ENCODE measurements around the gene GRIK4. TPM values are rescaled to one million over a fixed set of nuclear protein-coding genes. Genes with fewer than 3 reads are reported as not detected.

GRIK4 gene
- total RNA-seq, 1 experiment from 2014 or later = not detected

- no peaks in the 10 kb centered on the region for H3K79me2 ChIP-seq (ENCODE audit: low read length)
- H2AFZ ChIP-seq (ENCODE audit: low read length) = no peak overlapping the region
- H3K27ac ChIP-seq (ENCODE audit: low read length) = no peak overlapping the region
Observed at GRCh38 chr11:120676991-120677390, 165.4 kb downstream of the GRIK4 start.

DNA sequence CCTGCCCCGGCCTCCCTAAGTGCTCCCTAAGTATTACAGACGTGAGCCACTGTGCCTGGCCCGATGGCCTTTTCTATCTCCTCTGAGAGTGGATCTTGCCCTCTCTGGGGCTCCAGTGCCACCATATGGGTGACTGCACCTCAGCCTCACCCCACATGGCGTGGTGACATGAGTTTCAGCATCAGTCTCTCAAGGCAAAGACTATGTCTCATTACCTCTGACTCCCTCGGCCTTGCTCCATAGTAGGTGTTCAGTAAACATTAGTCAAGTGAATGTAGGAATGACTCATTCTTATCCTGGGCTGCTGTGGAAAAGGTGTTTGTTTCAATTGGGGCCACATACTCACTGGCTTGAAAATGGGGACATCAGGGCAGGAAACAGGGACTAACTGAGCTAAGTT lies 168.8 kb downstream of the GRIK4 start:
- Histone ChIP-seq H3K27me3 (ENCODE audit: low read length) (no peaks in the 10 kb centered on the region), H3K9me3 (ENCODE audit: low read length) (no peaks in the 10 kb centered on the region), H3K27ac (ENCODE audit: low read length) (no peak overlapping the region), H3K9me2 (replicated peaks; ENCODE audit: insufficient read depth, low read length) (no peaks in the 10 kb centered on the region), H3K9ac (ENCODE audit: low read length) (no peak overlapping the region), H4K20me1 (ENCODE audit: insufficient read depth, low read depth, low read length) (no peaks in the 10 kb centered on the region), H3K36me3 (ENCODE audit: insufficient read depth, low read length) (no peaks in the 10 kb centered on the region), H2AFZ (ENCODE audit: low read length) (no peak overlapping the region), H3K4me2 (ENCODE audit: low read depth, low read length, poor library complexity, severe bottlenecking) (no peak overlapping the region), H3K4me1 (ENCODE audit: low read length) (no peaks in the 10 kb centered on the region), H3K4me3 (ENCODE audit: low read length) (no peak overlapping the region), H3K79me2 (ENCODE audit: low read length) (no peaks in the 10 kb centered on the region)
- DNase-seq = no peak

More at GRCh38 chr11:120676991-120677390, 165.4 kb downstream of the GRIK4 start:
- Histone ChIP-seq H3K36me3 (ENCODE audit: insufficient read depth, low read length) (no peaks in the 10 kb centered on the region), H3K4me1 (ENCODE audit: low read length) (no peaks in the 10 kb centered on the region), H3K9me2 (replicated peaks; ENCODE audit: insufficient read depth, low read length) (no peaks in the 10 kb centered on the region), H4K20me1 (ENCODE audit: insufficient read depth, low read depth, low read length) (no peaks in the 10 kb centered on the region), H3K4me3 (ENCODE audit: low read length) (no peak overlapping the region), H3K9me3 (ENCODE audit: low read length) (no peaks in the 10 kb centered on the region), H3K4me2 (ENCODE audit: low read depth, low read length, poor library complexity, severe bottlenecking) (no peak overlapping the region), H3K9ac (ENCODE audit: low read length) (no peak overlapping the region), H3K27me3 (ENCODE audit: low read length) (no peaks in the 10 kb centered on the region)
- no peak for DNase-seq

GRCh38 chr11:120681434-120682331 lies 170.1 kb downstream of the GRIK4 start:
- no peaks in the 10 kb centered on the region for H3K9me3 ChIP-seq (ENCODE audit: low read length)
- no peaks in the 10 kb centered on the region for H3K27me3 ChIP-seq (ENCODE audit: low read length)
- no peaks in the 10 kb centered on the region for H4K20me1 ChIP-seq (ENCODE audit: insufficient read depth, low read depth, low read length)
- no peaks in the 10 kb centered on the region for H3K79me2 ChIP-seq (ENCODE audit: low read length)
- H3K4me3 ChIP-seq (ENCODE audit: low read length) = no peak overlapping the region
- no peaks in the 10 kb centered on the region for H3K36me3 ChIP-seq (ENCODE audit: insufficient read depth, low read length)
- H2AFZ ChIP-seq (ENCODE audit: low read length) = no peak overlapping the region
- no peaks in the 10 kb centered on the region for H3K4me1 ChIP-seq (ENCODE audit: low read length)
- no peak overlapping the region for H3K9ac ChIP-seq (ENCODE audit: low read length)
- no peak overlapping the region for H3K27ac ChIP-seq (ENCODE audit: low read length)
- no peak overlapping the region for H3K4me2 ChIP-seq (ENCODE audit: low read depth, low read length, poor library complexity, severe bottlenecking)
- H3K9me2 ChIP-seq (replicated peaks; ENCODE audit: insufficient read depth, low read length) = no peaks in the 10 kb centered on the region
- no peak for DNase-seq

DNA sequence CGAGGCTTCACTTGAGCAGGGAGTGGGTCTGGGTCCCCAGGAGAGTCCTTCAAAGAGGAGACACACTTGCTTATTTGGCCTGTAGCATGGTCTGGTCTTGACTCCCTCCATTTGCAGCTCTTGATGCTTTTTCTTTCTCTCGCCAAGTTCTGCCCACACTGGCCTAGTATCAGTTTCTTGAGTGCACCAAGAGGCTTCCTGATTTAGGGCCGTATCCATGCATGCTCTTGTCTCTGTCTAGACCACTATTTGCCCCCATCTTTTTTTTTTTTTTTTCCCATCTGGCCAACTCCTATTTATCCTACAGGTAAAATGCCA lies 170.7 kb downstream of the GRIK4 start:
- no peaks in the 10 kb centered on the region for H3K27me3 ChIP-seq (ENCODE audit: low read length)
- no peak overlapping the region for H3K4me2 ChIP-seq (ENCODE audit: low read depth, low read length, poor library complexity, severe bottlenecking)
- no peak for DNase-seq
- no peak overlapping the region for H2AFZ ChIP-seq (ENCODE audit: low read length)
- H3K4me3 ChIP-seq (ENCODE audit: low read length) = no peak overlapping the region
- H3K79me2 ChIP-seq (ENCODE audit: low read length) = no peaks in the 10 kb centered on the region
- H3K9me3 ChIP-seq (ENCODE audit: low read length) = no peaks in the 10 kb centered on the region
- no peaks in the 10 kb centered on the region for H4K20me1 ChIP-seq (ENCODE audit: insufficient read depth, low read depth, low read length)
- no peaks in the 10 kb centered on the region for H3K36me3 ChIP-seq (ENCODE audit: insufficient read depth, low read length)
- no peak overlapping the region for H3K27ac ChIP-seq (ENCODE audit: low read length)
- no peaks in the 10 kb centered on the region for H3K9me2 ChIP-seq (replicated peaks; ENCODE audit: insufficient read depth, low read length)
- H3K9ac ChIP-seq (ENCODE audit: low read length) = no peak overlapping the region
- no peaks in the 10 kb centered on the region for H3K4me1 ChIP-seq (ENCODE audit: low read length)

DNA sequence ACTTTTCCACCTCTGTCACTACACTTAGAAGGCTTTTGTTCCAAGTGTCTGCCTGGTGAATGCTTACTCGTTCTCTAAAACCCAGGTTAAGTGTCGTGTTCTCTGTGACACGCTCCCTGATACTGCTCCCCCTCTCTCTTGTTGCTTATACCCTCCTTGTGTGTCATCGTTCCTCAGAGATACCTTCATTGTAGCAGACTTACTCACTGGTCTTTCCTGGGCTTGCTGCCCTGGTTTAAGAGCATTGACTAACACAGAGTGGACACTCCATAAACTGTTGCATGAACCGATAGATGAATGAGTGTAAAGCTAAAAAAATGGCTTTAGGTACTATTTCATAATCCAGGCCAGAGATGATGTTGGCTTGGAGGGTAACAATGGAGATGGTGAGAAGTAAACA lies 171.3 kb downstream of the GRIK4 start:
- Histone ChIP-seq H2AFZ (ENCODE audit: low read length) (no peak overlapping the region), H3K9me2 (replicated peaks; ENCODE audit: insufficient read depth, low read length) (no peaks in the 10 kb centered on the region), H3K27ac (ENCODE audit: low read length) (no peak overlapping the region), H3K4me3 (ENCODE audit: low read length) (no peak overlapping the region), H3K4me2 (ENCODE audit: low read depth, low read length, poor library complexity, severe bottlenecking) (no peak overlapping the region), H3K4me1 (ENCODE audit: low read length) (no peaks in the 10 kb centered on the region), H3K9me3 (ENCODE audit: low read length) (no peaks in the 10 kb centered on the region), H3K27me3 (ENCODE audit: low read length) (no peaks in the 10 kb centered on the region), H3K9ac (ENCODE audit: low read length) (no peak overlapping the region), H3K36me3 (ENCODE audit: insufficient read depth, low read length) (no peaks in the 10 kb centered on the region), H4K20me1 (ENCODE audit: insufficient read depth, low read depth, low read length) (no peaks in the 10 kb centered on the region), H3K79me2 (ENCODE audit: low read length) (no peaks in the 10 kb centered on the region)
- DNase-seq = no peak

- Histone ChIP-seq H3K9me3 (ENCODE audit: low read length) (no peaks in the 10 kb centered on the region), H4K20me1 (ENCODE audit: insufficient read depth, low read depth, low read length) (no peaks in the 10 kb centered on the region), H3K36me3 (ENCODE audit: insufficient read depth, low read length) (no peaks in the 10 kb centered on the region), H3K27ac (ENCODE audit: low read length) (no peak overlapping the region), H3K9ac (ENCODE audit: low read length) (no peak overlapping the region), H3K4me2 (ENCODE audit: low read depth, low read length, poor library complexity, severe bottlenecking) (no peak overlapping the region), H2AFZ (ENCODE audit: low read length) (no peak overlapping the region), H3K27me3 (ENCODE audit: low read length) (no peaks in the 10 kb centered on the region), H3K79me2 (ENCODE audit: low read length) (no peaks in the 10 kb centered on the region), H3K9me2 (replicated peaks; ENCODE audit: insufficient read depth, low read length) (no peaks in the 10 kb centered on the region), H3K4me1 (ENCODE audit: low read length) (no peaks in the 10 kb centered on the region), H3K4me3 (ENCODE audit: low read length) (no peak overlapping the region)
- DNase-seq = no peak
Observed at GRCh38 chr11:120686516-120686915, 175.0 kb downstream of the GRIK4 start.

GRCh38 chr11:120688163-120688562 lies 176.6 kb downstream of the GRIK4 start:
- Histone ChIP-seq H3K9me3 (ENCODE audit: low read length) (no peaks in the 10 kb centered on the region), H2AFZ (ENCODE audit: low read length) (no peak overlapping the region), H3K36me3 (ENCODE audit: insufficient read depth, low read length) (no peaks in the 10 kb centered on the region), H3K4me3 (ENCODE audit: low read length) (no peak overlapping the region), H3K4me2 (ENCODE audit: low read depth, low read length, poor library complexity, severe bottlenecking) (no peak overlapping the region), H3K4me1 (ENCODE audit: low read length) (no peaks in the 10 kb centered on the region), H3K27ac (ENCODE audit: low read length) (no peak overlapping the region), H3K79me2 (ENCODE audit: low read length) (no peaks in the 10 kb centered on the region), H3K9me2 (replicated peaks; ENCODE audit: insufficient read depth, low read length) (no peaks in the 10 kb centered on the region), H3K27me3 (ENCODE audit: low read length) (no peaks in the 10 kb centered on the region), H4K20me1 (ENCODE audit: insufficient read depth, low read depth, low read length) (no peaks in the 10 kb centered on the region), H3K9ac (ENCODE audit: low read length) (no peak overlapping the region)
- DNase-seq = no peak

- no peaks in the 10 kb centered on the region for H3K9me3 ChIP-seq (ENCODE audit: low read length)
- no peak for DNase-seq
- no peak overlapping the region for H3K27ac ChIP-seq (ENCODE audit: low read length)
- H3K4me2 ChIP-seq (ENCODE audit: low read depth, low read length, poor library complexity, severe bottlenecking) = no peak overlapping the region
- no peaks in the 10 kb centered on the region for H3K79me2 ChIP-seq (ENCODE audit: low read length)
- no peaks in the 10 kb centered on the region for H3K9me2 ChIP-seq (replicated peaks; ENCODE audit: insufficient read depth, low read length)
- H3K36me3 ChIP-seq (ENCODE audit: insufficient read depth, low read length) = no peaks in the 10 kb centered on the region
- H3K9ac ChIP-seq (ENCODE audit: low read length) = no peak overlapping the region
- no peaks in the 10 kb centered on the region for H3K4me1 ChIP-seq (ENCODE audit: low read length)
- H3K27me3 ChIP-seq (ENCODE audit: low read length) = no peaks in the 10 kb centered on the region
- H4K20me1 ChIP-seq (ENCODE audit: insufficient read depth, low read depth, low read length) = no peaks in the 10 kb centered on the region
- no peak overlapping the region for H2AFZ ChIP-seq (ENCODE audit: low read length)
- no peak overlapping the region for H3K4me3 ChIP-seq (ENCODE audit: low read length)
Observed at GRCh38 chr11:120689596-120690275, 178.2 kb downstream of the GRIK4 start.

Data from Karpas-422 (cell line).